HG03159 (cell line): Measurements from ENCODE around the gene SND1.

Experiments
- ATAC-seq: cut with Tn5 transposase; IDR thresholded peaks from one replicate; pipeline ENCODE4 v1.9.1; 2021; ENCODE audit warnings: mild to moderate bottlenecking, moderate library complexity; ENCODE audit not compliant: unreplicated experiment

Gene SND1

GRCh38 chr7:128030263-128030653 is 378.3 kb downstream of the SND1 start:
- no peak for ATAC-seq

- peak; percentile 34 for ATAC-seq
Measured at GRCh38 chr7:128030654-128031611, 378.9 kb downstream of the SND1 start, which contains the start of gene LRRC4. TSS of gene LRRC4 (minus strand) at chr7:128031437. CDS start at chr7:128030640, 797 bp downstream.

- peak; percentile 73 for ATAC-seq
Measured at GRCh38 chr7:128031901-128032604, 380.1 kb downstream of the SND1 start.

- peak; percentile 12 for ATAC-seq
Measured at GRCh38 chr7:128032605-128033235, 380.7 kb downstream of the SND1 start.

- no peak for ATAC-seq
Measured at GRCh38 chr7:128033246-128033645, 381.3 kb downstream of the SND1 start.

- ATAC-seq = no peak
Measured at GRCh38 chr7:128034825-128035224, 382.8 kb downstream of the SND1 start.

GRCh38 chr7:128035712-128036111 is 383.7 kb downstream of the SND1 start:
- no peak for ATAC-seq

- no peak for ATAC-seq
Measured at GRCh38 chr7:128036226-128036940, 384.4 kb downstream of the SND1 start.

GRCh38 chr7:128037081-128037480 is 385.1 kb downstream of the SND1 start:
- no peak for ATAC-seq

GRCh38 chr7:128037880-128038619 is 386.1 kb downstream of the SND1 start:
- ATAC-seq = peak; percentile 51

GRCh38 chr7:128039544-128039953 is 387.6 kb downstream of the SND1 start:
- no peak for ATAC-seq

GRCh38 chr7:128040205-128040604 is 388.2 kb downstream of the SND1 start:
- ATAC-seq = no peak

GRCh38 chr7:128041203-128041602 is 389.2 kb downstream of the SND1 start:
- no peak for ATAC-seq

GRCh38 chr7:128042012-128042411 is 390.0 kb downstream of the SND1 start:
- ATAC-seq = no peak

- no peak for ATAC-seq
Measured at GRCh38 chr7:128044064-128044463, 392.1 kb downstream of the SND1 start.

- ATAC-seq = no peak
Measured at GRCh38 chr7:128045158-128045557, 393.2 kb downstream of the SND1 start.

GRCh38 chr7:128045766-128046165 is 393.8 kb downstream of the SND1 start:
- ATAC-seq = no peak

- ATAC-seq = no peak
Measured at GRCh38 chr7:128052404-128052803, 400.4 kb downstream of the SND1 start.

GRCh38 chr7:128053023-128053422 is 401.0 kb downstream of the SND1 start:
- no peak for ATAC-seq

- no peak for ATAC-seq
Measured at GRCh38 chr7:128053991-128054390, 402.0 kb downstream of the SND1 start.
